Measurements from ENCODE around the gene STRA6. TPM values are rescaled to one million over a fixed set of nuclear protein-coding genes. Genes with fewer than 3 reads are reported as not detected.

STRA6 gene
- total RNA-seq, 1 donor from 2014 or later = 111 TPM

- Mint-ChIP-seq H3K27me3 (ENCODE audit: low read depth) (peaks cover 80% of the 10 kb centered on the region), H3K9me3 (no peaks in the 10 kb centered on the region), H3K36me3 (no peaks in the 10 kb centered on the region), H3K4me1 (peaks cover 30% of the 10 kb centered on the region), H3K4me3 (peak overlapping the region; percentile 7), H3K27ac (peak overlapping the region; percentile 52)
- DNase-seq (ENCODE audit: low spot score in 2 of 2, unreplicated experiment in 2 of 2) = no peak
- TF ChIP-seq CTCF (IDR thresholded peaks at IDR 0.05; ENCODE audit: unreplicated experiment) = no peak
These were observed 65.1 kb downstream of the STRA6 start for GRCh38 chr15:74137537-74137894.

GRCh38 chr15:74136814-74137536 lies 65.6 kb downstream of the STRA6 start:
- Mint-ChIP-seq H3K4me3 (peak overlapping the region; percentile 68), H3K36me3 (peaks cover 2% of the 10 kb centered on the region), H3K4me1 (peaks cover 30% of the 10 kb centered on the region), H3K9me3 (no peaks in the 10 kb centered on the region), H3K27ac (peak overlapping the region; percentile 52), H3K27me3 (ENCODE audit: low read depth) (peaks cover 83% of the 10 kb centered on the region)
- no peak for TF ChIP-seq CTCF (IDR thresholded peaks at IDR 0.05; ENCODE audit: unreplicated experiment)
- DNase-seq (ENCODE audit: low spot score in 2 of 2, unreplicated experiment in 2 of 2) = no peak

DNA sequence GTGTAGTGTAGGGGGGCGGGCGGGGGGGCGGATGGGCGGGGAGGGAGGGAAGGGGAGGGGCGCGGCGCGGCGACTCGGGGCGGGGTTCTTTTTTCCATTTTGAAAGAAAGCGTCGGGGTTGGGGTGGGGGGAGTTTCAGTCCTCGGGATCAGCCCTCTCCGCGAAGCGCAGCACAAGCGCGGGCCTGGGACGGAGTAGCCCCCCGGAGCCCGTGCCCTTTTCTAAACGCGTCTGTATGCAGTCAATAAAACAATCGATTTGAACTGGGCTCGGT lies 66.1 kb downstream of the STRA6 start:
- H3K27ac Mint-ChIP-seq = no peak overlapping the region
- peaks cover 32% of the 10 kb centered on the region for H3K4me1 Mint-ChIP-seq
- no peak for TF ChIP-seq CTCF (IDR thresholded peaks at IDR 0.05; ENCODE audit: unreplicated experiment)
- DNase-seq (ENCODE audit: low spot score in 2 of 2, unreplicated experiment in 2 of 2) = no peak
- peaks cover 2% of the 10 kb centered on the region for H3K36me3 Mint-ChIP-seq
- H3K4me3 Mint-ChIP-seq = peak overlapping the region; percentile 68
- no peaks in the 10 kb centered on the region for H3K9me3 Mint-ChIP-seq
- H3K27me3 Mint-ChIP-seq (ENCODE audit: low read depth) = peaks cover 87% of the 10 kb centered on the region

GRCh38 chr15:74135041-74135565 lies 67.5 kb downstream of the STRA6 start:
- Mint-ChIP-seq H3K27ac (no peak overlapping the region), H3K36me3 (peaks cover 2% of the 10 kb centered on the region), H3K4me1 (peaks cover 39% of the 10 kb centered on the region), H3K9me3 (no peaks in the 10 kb centered on the region), H3K27me3 (ENCODE audit: low read depth) (peaks cover 91% of the 10 kb centered on the region), H3K4me3 (peak overlapping the region; percentile 50)
- no peak for TF ChIP-seq CTCF (IDR thresholded peaks at IDR 0.05; ENCODE audit: unreplicated experiment)
- no peak for DNase-seq (ENCODE audit: low spot score in 2 of 2, unreplicated experiment in 2 of 2)

- no peak for TF ChIP-seq CTCF (IDR thresholded peaks at IDR 0.05; ENCODE audit: unreplicated experiment)
- Mint-ChIP-seq H3K36me3 (peaks cover 2% of the 10 kb centered on the region), H3K4me3 (peak overlapping the region; percentile 15), H3K27me3 (ENCODE audit: low read depth) (peaks cover 96% of the 10 kb centered on the region), H3K4me1 (peaks cover 42% of the 10 kb centered on the region), H3K27ac (no peak overlapping the region), H3K9me3 (no peaks in the 10 kb centered on the region)
- no peak for DNase-seq (ENCODE audit: low spot score in 2 of 2, unreplicated experiment in 2 of 2)
These were observed 68.1 kb downstream of the STRA6 start for GRCh38 chr15:74134387-74135027.
